Measurements from ENCODE around the gene TXNDC8. TPM values are rescaled to one million over a fixed set of nuclear protein-coding genes. Genes with fewer than 3 reads are reported as not detected.

The TXNDC8 gene
- total RNA-seq, 1 experiment from 2014 or later = not detected

GRCh38 chr9:110307191-110307590 lies 30.5 kb downstream of the TXNDC8 start:
- H3K4me3 ChIP-seq (ENCODE audit: low read length) = no peak overlapping the region
- H3K4me2 ChIP-seq (ENCODE audit: low read depth, low read length, poor library complexity, severe bottlenecking) = no peak overlapping the region
- no peak overlapping the region for H3K9ac ChIP-seq (ENCODE audit: low read length)
- H2AFZ ChIP-seq (ENCODE audit: low read length) = no peak overlapping the region
- H3K9me2 ChIP-seq (replicated peaks; ENCODE audit: insufficient read depth, low read length) = no peaks in the 10 kb centered on the region
- H3K27me3 ChIP-seq (ENCODE audit: low read length) = no peaks in the 10 kb centered on the region
- H3K79me2 ChIP-seq (ENCODE audit: low read length) = no peaks in the 10 kb centered on the region
- no peak overlapping the region for H3K27ac ChIP-seq (ENCODE audit: low read length)
- H4K20me1 ChIP-seq (ENCODE audit: insufficient read depth, low read depth, low read length) = no peaks in the 10 kb centered on the region
- H3K4me1 ChIP-seq (ENCODE audit: low read length) = no peaks in the 10 kb centered on the region
- no peaks in the 10 kb centered on the region for H3K36me3 ChIP-seq (ENCODE audit: insufficient read depth, low read length)
- DNase-seq = no peak
- H3K9me3 ChIP-seq (ENCODE audit: low read length) = no peaks in the 10 kb centered on the region

- no peak overlapping the region for H3K9ac ChIP-seq (ENCODE audit: low read length)
- H2AFZ ChIP-seq (ENCODE audit: low read length) = no peak overlapping the region
- no peaks in the 10 kb centered on the region for H3K4me1 ChIP-seq (ENCODE audit: low read length)
- no peak overlapping the region for H3K27ac ChIP-seq (ENCODE audit: low read length)
- H3K9me3 ChIP-seq (ENCODE audit: low read length) = no peaks in the 10 kb centered on the region
- H4K20me1 ChIP-seq (ENCODE audit: insufficient read depth, low read depth, low read length) = no peaks in the 10 kb centered on the region
- H3K4me2 ChIP-seq (ENCODE audit: low read depth, low read length, poor library complexity, severe bottlenecking) = no peak overlapping the region
- no peak overlapping the region for H3K4me3 ChIP-seq (ENCODE audit: low read length)
- no peaks in the 10 kb centered on the region for H3K9me2 ChIP-seq (replicated peaks; ENCODE audit: insufficient read depth, low read length)
- H3K36me3 ChIP-seq (ENCODE audit: insufficient read depth, low read length) = no peaks in the 10 kb centered on the region
- H3K79me2 ChIP-seq (ENCODE audit: low read length) = no peaks in the 10 kb centered on the region
- no peaks in the 10 kb centered on the region for H3K27me3 ChIP-seq (ENCODE audit: low read length)
- DNase-seq = no peak
Observed at GRCh38 chr9:110303133-110303532, 34.5 kb downstream of the TXNDC8 start.

- H3K9ac ChIP-seq (ENCODE audit: low read length) = no peak overlapping the region
- H3K27ac ChIP-seq (ENCODE audit: low read length) = no peak overlapping the region
- H2AFZ ChIP-seq (ENCODE audit: low read length) = no peak overlapping the region
- no peaks in the 10 kb centered on the region for H3K9me3 ChIP-seq (ENCODE audit: low read length)
- H3K79me2 ChIP-seq (ENCODE audit: low read length) = no peaks in the 10 kb centered on the region
- no peaks in the 10 kb centered on the region for H3K27me3 ChIP-seq (ENCODE audit: low read length)
- H3K4me3 ChIP-seq (ENCODE audit: low read length) = no peak overlapping the region
- no peaks in the 10 kb centered on the region for H4K20me1 ChIP-seq (ENCODE audit: insufficient read depth, low read depth, low read length)
- no peaks in the 10 kb centered on the region for H3K4me1 ChIP-seq (ENCODE audit: low read length)
- no peaks in the 10 kb centered on the region for H3K36me3 ChIP-seq (ENCODE audit: insufficient read depth, low read length)
- DNase-seq = no peak
- H3K4me2 ChIP-seq (ENCODE audit: low read depth, low read length, poor library complexity, severe bottlenecking) = no peak overlapping the region
- H3K9me2 ChIP-seq (replicated peaks; ENCODE audit: insufficient read depth, low read length) = no peaks in the 10 kb centered on the region
Observed at GRCh38 chr9:110298043-110298605, 39.5 kb downstream of the TXNDC8 start.

- H3K4me2 ChIP-seq (ENCODE audit: low read depth, low read length, poor library complexity, severe bottlenecking) = no peak overlapping the region
- H3K79me2 ChIP-seq (ENCODE audit: low read length) = no peaks in the 10 kb centered on the region
- no peak overlapping the region for H3K4me3 ChIP-seq (ENCODE audit: low read length)
- H3K9ac ChIP-seq (ENCODE audit: low read length) = no peak overlapping the region
- H4K20me1 ChIP-seq (ENCODE audit: insufficient read depth, low read depth, low read length) = no peaks in the 10 kb centered on the region
- DNase-seq = no peak
- H3K27me3 ChIP-seq (ENCODE audit: low read length) = no peaks in the 10 kb centered on the region
- no peak overlapping the region for H2AFZ ChIP-seq (ENCODE audit: low read length)
- H3K9me3 ChIP-seq (ENCODE audit: low read length) = no peaks in the 10 kb centered on the region
- H3K36me3 ChIP-seq (ENCODE audit: insufficient read depth, low read length) = no peaks in the 10 kb centered on the region
- H3K4me1 ChIP-seq (ENCODE audit: low read length) = no peaks in the 10 kb centered on the region
- H3K27ac ChIP-seq (ENCODE audit: low read length) = no peak overlapping the region
- H3K9me2 ChIP-seq (replicated peaks; ENCODE audit: insufficient read depth, low read length) = no peaks in the 10 kb centered on the region
Observed at GRCh38 chr9:110293248-110293647, 44.4 kb downstream of the TXNDC8 start.

GRCh38 chr9:110291921-110292557 lies 45.6 kb downstream of the TXNDC8 start:
- no peaks in the 10 kb centered on the region for H3K36me3 ChIP-seq (ENCODE audit: insufficient read depth, low read length)
- H3K79me2 ChIP-seq (ENCODE audit: low read length) = no peaks in the 10 kb centered on the region
- H3K27me3 ChIP-seq (ENCODE audit: low read length) = no peaks in the 10 kb centered on the region
- no peak overlapping the region for H2AFZ ChIP-seq (ENCODE audit: low read length)
- no peaks in the 10 kb centered on the region for H3K4me1 ChIP-seq (ENCODE audit: low read length)
- no peak overlapping the region for H3K4me2 ChIP-seq (ENCODE audit: low read depth, low read length, poor library complexity, severe bottlenecking)
- no peaks in the 10 kb centered on the region for H3K9me3 ChIP-seq (ENCODE audit: low read length)
- no peaks in the 10 kb centered on the region for H4K20me1 ChIP-seq (ENCODE audit: insufficient read depth, low read depth, low read length)
- no peak overlapping the region for H3K4me3 ChIP-seq (ENCODE audit: low read length)
- H3K9ac ChIP-seq (ENCODE audit: low read length) = no peak overlapping the region
- no peak overlapping the region for H3K27ac ChIP-seq (ENCODE audit: low read length)
- no peaks in the 10 kb centered on the region for H3K9me2 ChIP-seq (replicated peaks; ENCODE audit: insufficient read depth, low read length)
- no peak for DNase-seq

GRCh38 chr9:110290001-110290400 lies 47.7 kb downstream of the TXNDC8 start:
- H4K20me1 ChIP-seq (ENCODE audit: insufficient read depth, low read depth, low read length) = no peaks in the 10 kb centered on the region
- H3K36me3 ChIP-seq (ENCODE audit: insufficient read depth, low read length) = no peaks in the 10 kb centered on the region
- no peak overlapping the region for H3K4me2 ChIP-seq (ENCODE audit: low read depth, low read length, poor library complexity, severe bottlenecking)
- H3K9me3 ChIP-seq (ENCODE audit: low read length) = no peaks in the 10 kb centered on the region
- no peak overlapping the region for H3K9ac ChIP-seq (ENCODE audit: low read length)
- no peak overlapping the region for H2AFZ ChIP-seq (ENCODE audit: low read length)
- no peaks in the 10 kb centered on the region for H3K27me3 ChIP-seq (ENCODE audit: low read length)
- H3K4me3 ChIP-seq (ENCODE audit: low read length) = no peak overlapping the region
- H3K9me2 ChIP-seq (replicated peaks; ENCODE audit: insufficient read depth, low read length) = no peaks in the 10 kb centered on the region
- DNase-seq = no peak
- H3K79me2 ChIP-seq (ENCODE audit: low read length) = no peaks in the 10 kb centered on the region
- H3K4me1 ChIP-seq (ENCODE audit: low read length) = no peaks in the 10 kb centered on the region
- no peak overlapping the region for H3K27ac ChIP-seq (ENCODE audit: low read length)

GRCh38 chr9:110288503-110288902 lies 49.2 kb downstream of the TXNDC8 start:
- DNase-seq = no peak

GRCh38 chr9:110287289-110287680 lies 50.4 kb downstream of the TXNDC8 start:
- Histone ChIP-seq H3K79me2 (ENCODE audit: low read length) (no peaks in the 10 kb centered on the region), H3K9ac (ENCODE audit: low read length) (no peak overlapping the region), H3K27me3 (ENCODE audit: low read length) (no peaks in the 10 kb centered on the region), H3K4me1 (ENCODE audit: low read length) (no peaks in the 10 kb centered on the region), H2AFZ (ENCODE audit: low read length) (no peak overlapping the region), H3K27ac (ENCODE audit: low read length) (no peak overlapping the region), H4K20me1 (ENCODE audit: insufficient read depth, low read depth, low read length) (no peaks in the 10 kb centered on the region), H3K9me3 (ENCODE audit: low read length) (no peaks in the 10 kb centered on the region), H3K4me2 (ENCODE audit: low read depth, low read length, poor library complexity, severe bottlenecking) (no peak overlapping the region), H3K36me3 (ENCODE audit: insufficient read depth, low read length) (no peaks in the 10 kb centered on the region), H3K4me3 (ENCODE audit: low read length) (no peak overlapping the region), H3K9me2 (replicated peaks; ENCODE audit: insufficient read depth, low read length) (no peaks in the 10 kb centered on the region)
- no peak for DNase-seq

More at GRCh38 chr9:110288503-110288902, 49.2 kb downstream of the TXNDC8 start:
- Histone ChIP-seq H3K4me2 (ENCODE audit: low read depth, low read length, poor library complexity, severe bottlenecking) (no peak overlapping the region), H3K9ac (ENCODE audit: low read length) (no peak overlapping the region), H3K4me3 (ENCODE audit: low read length) (no peak overlapping the region), H3K36me3 (ENCODE audit: insufficient read depth, low read length) (no peaks in the 10 kb centered on the region), H4K20me1 (ENCODE audit: insufficient read depth, low read depth, low read length) (no peaks in the 10 kb centered on the region), H3K9me3 (ENCODE audit: low read length) (no peaks in the 10 kb centered on the region), H3K27me3 (ENCODE audit: low read length) (no peaks in the 10 kb centered on the region), H3K79me2 (ENCODE audit: low read length) (no peaks in the 10 kb centered on the region), H3K4me1 (ENCODE audit: low read length) (no peaks in the 10 kb centered on the region), H2AFZ (ENCODE audit: low read length) (no peak overlapping the region), H3K9me2 (replicated peaks; ENCODE audit: insufficient read depth, low read length) (no peaks in the 10 kb centered on the region), H3K27ac (ENCODE audit: low read length) (no peak overlapping the region)
